Mesenchymal stem cell (in vitro differentiated cells and primary cell): ENCODE data around the gene EXOC3.

Experiments
- DNase-seq: peaks from one replicate; pipeline ENCODE4 v3.0.0-alpha.2; 2013
- H2AFZ ChIP-seq: one replicate; pipeline ENCODE4 v1.6.1; 2013; ENCODE audit warnings: low read depth, mild to moderate bottlenecking, control low read depth, inconsistent platforms, low read length, moderate library complexity
- H2AK5ac ChIP-seq: 2 replicates; pipeline ENCODE4 v1.6.1; 2013; ENCODE audit warnings: low read length, moderate library complexity, mild to moderate bottlenecking, inconsistent platforms; ENCODE audit not compliant: severe bottlenecking
- H2BK120ac ChIP-seq: one replicate; pipeline ENCODE4 v1.6.1; 2013; ENCODE audit warnings: low read depth, mild to moderate bottlenecking, inconsistent platforms, low read length, moderate library complexity
- H2BK12ac ChIP-seq, 2 experiments: one replicate each; pipeline ENCODE4 v1.6.1; 2013; ENCODE audit warnings: inconsistent platforms in 2 of 2, low read length in 2 of 2, mild to moderate bottlenecking in 2 of 2, moderate library complexity in 2 of 2, control low read depth in 1 of 2
- H2BK15ac ChIP-seq: one replicate; pipeline ENCODE4 v1.6.1; 2013; ENCODE audit warnings: mild to moderate bottlenecking, low read depth, inconsistent platforms; ENCODE audit not compliant: poor library complexity, severe bottlenecking
- H2BK5ac ChIP-seq: 2 replicates; pipeline ENCODE4 v1.6.1; 2013; ENCODE audit warnings: low read depth, mild to moderate bottlenecking, low read length, control low read depth, inconsistent platforms; ENCODE audit not compliant: poor library complexity, severe bottlenecking
- H3K14ac ChIP-seq, 2 experiments: one replicate each; pipeline ENCODE4 v1.6.1; 2013; ENCODE audit warnings: inconsistent platforms in 2 of 2, low read length in 2 of 2, control low read depth in 1 of 2, mild to moderate bottlenecking in 1 of 2, moderate library complexity in 1 of 2
- H3K18ac ChIP-seq, 2 experiments: one replicate each; pipeline ENCODE4 v1.6.1; 2013; ENCODE audit warnings: inconsistent platforms in 2 of 2, low read length in 2 of 2, control low read depth in 1 of 2, low read depth in 1 of 2, mild to moderate bottlenecking in 1 of 2
- H3K23ac ChIP-seq, 2 experiments: one replicate each; pipeline ENCODE4 v1.6.1; 2013; ENCODE audit warnings: inconsistent platforms in 2 of 2, low read length in 2 of 2, mild to moderate bottlenecking in 2 of 2, moderate library complexity in 2 of 2, control low read depth in 1 of 2
- H3K27ac ChIP-seq: 2 replicates; pipeline ENCODE4 v1.5.1; 2013; ENCODE audit warnings: mild to moderate bottlenecking, moderate library complexity, low read length, control low read depth, inconsistent platforms; ENCODE audit not compliant: poor library complexity, severe bottlenecking
- H3K27me3 ChIP-seq, 2 experiments: 2 replicates each; pipeline versions ENCODE4 v1.6.1 to v1.7.0; 2013; ENCODE audit warnings: low read length in 2 of 2, mild to moderate bottlenecking in 2 of 2, moderate library complexity in 2 of 2, control low read depth in 1 of 2, inconsistent platforms in 1 of 2; ENCODE audit not compliant: control insufficient read depth in 1 of 2, insufficient read depth in 1 of 2
- H3K36me3 ChIP-seq, 2 experiments: 2 replicates each; pipeline versions ENCODE4 v1.6.1 to v1.7.0; 2013; ENCODE audit warnings: low read length in 2 of 2, control low read depth in 1 of 2, inconsistent platforms in 1 of 2, low read depth in 1 of 2, mild to moderate bottlenecking in 1 of 2; ENCODE audit not compliant: insufficient read depth in 2 of 2, control insufficient read depth in 1 of 2
- H3K4ac ChIP-seq, 2 experiments: one replicate each; pipeline ENCODE4 v1.6.1; 2013; ENCODE audit warnings: inconsistent platforms in 2 of 2, low read length in 2 of 2, mild to moderate bottlenecking in 2 of 2, moderate library complexity in 2 of 2, control low read depth in 1 of 2, low read depth in 1 of 2
- H3K4me1 ChIP-seq: 2 replicates; pipeline ENCODE4 v1.6.1; 2013; ENCODE audit warnings: low read depth, low read length, control low read depth; ENCODE audit not compliant: control insufficient read depth, insufficient read depth
- H3K4me2 ChIP-seq: 2 replicates; pipeline ENCODE4 v1.6.1; 2013; ENCODE audit warnings: low read length, mild to moderate bottlenecking, inconsistent platforms; ENCODE audit not compliant: poor library complexity, severe bottlenecking
- H3K4me3 ChIP-seq, 2 experiments: 2 replicates each; pipeline versions ENCODE4 v1.5.1 to v1.7.0; 2013; ENCODE audit warnings: low read length in 2 of 2, mild to moderate bottlenecking in 2 of 2, control low read depth in 1 of 2, low read depth in 1 of 2; ENCODE audit not compliant: insufficient read depth in 1 of 2
- H3K79me1 ChIP-seq: replicated peaks from 2 replicates; pipeline ENCODE4 v1.6.1; 2013; ENCODE audit warnings: mild to moderate bottlenecking, control low read depth, low read length, inconsistent platforms; ENCODE audit not compliant: poor library complexity, severe bottlenecking
- H3K9ac ChIP-seq: 2 replicates; pipeline ENCODE4 v1.7.0; 2013; ENCODE audit warnings: mild to moderate bottlenecking, low read length, moderate library complexity
- H3K9me3 ChIP-seq: 2 replicates; pipeline ENCODE4 v1.7.0; 2013; ENCODE audit warnings: mild to moderate bottlenecking, low read length; ENCODE audit not compliant: control insufficient read depth
- H4K8ac ChIP-seq: one replicate; pipeline ENCODE4 v1.6.1; 2013; ENCODE audit warnings: inconsistent platforms, mild to moderate bottlenecking, low read length, moderate library complexity
- H4K91ac ChIP-seq: one replicate; pipeline ENCODE4 v1.6.1; 2013; ENCODE audit warnings: mild to moderate bottlenecking, low read length, inconsistent platforms
- WGBS: methylation state at CpG from one replicate; pipeline ENCODE4 v1.1.7; 2013; ENCODE audit warnings: mixed read lengths; 5-methylcytosine and 5-hydroxymethylcytosine counted together

The EXOC3 gene

DNA sequence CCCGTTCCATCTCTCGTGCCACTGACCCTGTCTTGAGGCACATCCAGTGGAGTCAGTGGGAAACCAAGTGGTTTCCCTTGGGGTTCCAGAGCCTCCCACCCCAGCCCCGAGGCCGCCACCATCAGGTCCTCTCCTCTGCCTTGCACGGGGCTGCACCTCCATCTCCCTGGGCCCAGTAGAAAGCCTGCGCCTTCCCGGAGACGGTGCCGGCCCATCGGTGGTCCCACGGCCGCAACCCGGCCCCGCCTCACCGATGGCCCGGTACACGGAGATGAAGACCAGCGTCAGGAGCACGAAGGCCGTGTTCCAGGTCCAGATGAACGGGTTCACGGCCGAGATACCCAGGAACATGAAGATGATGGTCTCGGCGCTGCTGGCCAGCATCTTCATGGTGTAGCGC is 40.0 kb downstream of the EXOC3 start:
- Histone ChIP-seq H2BK5ac (no peak overlapping the region), H3K4me2 (no peak overlapping the region), H2BK15ac (no peak overlapping the region), H4K8ac (no peak overlapping the region), H3K4me3 (no peak overlapping the region), H3K9ac (no peak overlapping the region), H3K4me1 (no peaks in the 10 kb centered on the region), H3K9me3 (no peaks in the 10 kb centered on the region), H2AFZ (no peak overlapping the region), H3K14ac (no peak overlapping the region), H3K27ac (no peak overlapping the region), H2BK12ac (no peak overlapping the region), H4K91ac (no peak overlapping the region), H3K36me3 (no peaks in the 10 kb centered on the region), H3K4ac (no peak overlapping the region), H2AK5ac (no peak overlapping the region), H2BK120ac (no peak overlapping the region), H3K79me1 (no peaks in the 10 kb centered on the region), H3K18ac (no peak overlapping the region), H3K23ac (no peak overlapping the region), H3K27me3 (peaks cover 8 to 50% of the 10 kb centered on the region in 2 experiments)
- no peak for DNase-seq
- WGBS, result 97% methylated on average over 26 of the region's 26 CpGs

DNA sequence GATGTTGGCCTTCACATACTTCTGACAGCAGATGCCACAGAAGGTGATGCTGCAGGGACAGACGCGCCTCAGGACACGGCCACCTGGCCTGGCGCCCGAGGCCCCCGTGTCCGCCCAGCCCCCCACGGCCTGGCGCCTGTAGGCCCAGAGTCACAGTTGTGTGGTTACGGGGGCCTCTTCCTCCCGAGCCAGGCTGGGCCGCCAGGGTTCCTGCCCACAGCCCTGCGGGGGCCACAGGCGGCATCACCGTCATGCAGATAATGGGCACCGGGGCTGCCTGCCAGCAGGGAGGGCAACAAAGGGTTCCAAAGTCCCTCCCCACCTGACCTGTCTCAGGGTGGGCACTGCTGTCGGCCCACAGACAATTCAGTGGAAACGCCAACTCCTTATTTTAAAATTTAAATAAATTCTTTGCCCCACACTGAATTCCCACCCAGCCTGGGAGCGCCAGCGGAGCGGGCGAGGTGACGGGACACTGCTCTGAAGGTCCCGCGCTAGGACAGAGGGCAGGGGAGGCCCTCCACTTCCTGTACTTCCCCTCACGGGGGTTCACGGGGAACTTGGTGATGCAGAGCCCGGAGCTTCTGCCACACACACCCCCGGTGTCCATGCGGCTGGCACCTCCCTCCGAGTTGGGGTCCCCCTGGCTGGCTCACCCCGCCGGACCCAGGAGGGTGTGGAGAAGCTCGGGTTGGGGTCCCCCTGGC is 40.6 kb downstream of the EXOC3 start:
- Histone ChIP-seq H3K4ac (no peak overlapping the region), H2BK120ac (no peak overlapping the region), H3K9me3 (no peaks in the 10 kb centered on the region), H3K36me3 (no peaks in the 10 kb centered on the region), H3K4me2 (no peak overlapping the region), H3K18ac (no peak overlapping the region), H2AK5ac (no peak overlapping the region), H3K9ac (no peak overlapping the region), H3K27me3 (peaks cover 8 to 44% of the 10 kb centered on the region in 2 experiments), H2BK15ac (no peak overlapping the region), H3K23ac (no peak overlapping the region), H2AFZ (no peak overlapping the region), H2BK12ac (no peak overlapping the region), H2BK5ac (no peak overlapping the region), H3K79me1 (no peaks in the 10 kb centered on the region), H3K4me1 (no peaks in the 10 kb centered on the region), H4K8ac (no peak overlapping the region), H3K14ac (no peak overlapping the region), H4K91ac (no peak overlapping the region), H3K27ac (no peak overlapping the region), H3K4me3 (no peak overlapping the region)
- no peak for DNase-seq
- WGBS, result 94% methylated on average over 34 of the region's 34 CpGs

DNA sequence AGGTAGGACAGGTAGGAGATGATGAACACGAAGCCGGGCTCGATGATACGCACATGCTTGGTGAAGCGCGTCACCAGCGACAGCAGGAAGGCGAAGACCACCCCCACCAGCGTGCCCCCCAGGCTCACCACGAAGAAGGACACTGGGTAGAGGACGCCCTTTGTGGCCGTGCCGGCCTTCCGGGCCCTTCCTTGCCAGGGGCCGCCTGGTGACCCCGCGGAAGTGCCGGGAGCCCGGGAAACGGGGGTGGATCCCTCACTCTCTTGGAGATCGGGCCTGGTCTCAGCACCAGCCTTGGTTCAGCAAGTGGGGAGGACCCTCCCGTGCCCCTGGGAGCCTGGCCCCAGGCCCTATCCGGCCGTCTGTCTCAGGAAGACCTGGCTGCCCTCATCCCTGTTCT is 41.6 kb downstream of the EXOC3 start:
- Histone ChIP-seq H3K14ac (no peak overlapping the region), H3K4me2 (no peak overlapping the region), H2AFZ (no peak overlapping the region), H4K8ac (no peak overlapping the region), H3K4ac (no peak overlapping the region), H2AK5ac (no peak overlapping the region), H3K79me1 (no peaks in the 10 kb centered on the region), H4K91ac (no peak overlapping the region), H3K9me3 (no peaks in the 10 kb centered on the region), H3K27me3 (peaks cover 8 to 41% of the 10 kb centered on the region in 2 experiments), H2BK12ac (no peak overlapping the region), H3K27ac (no peak overlapping the region), H3K36me3 (no peaks in the 10 kb centered on the region), H2BK5ac (no peak overlapping the region), H3K23ac (no peak overlapping the region), H3K4me1 (no peaks in the 10 kb centered on the region), H2BK120ac (no peak overlapping the region), H3K9ac (no peak overlapping the region), H2BK15ac (no peak overlapping the region), H3K4me3 (no peak overlapping the region), H3K18ac (no peak overlapping the region)
- no peak for DNase-seq
- 93% methylated on average over 24 of the region's 24 CpGs for WGBS

DNA sequence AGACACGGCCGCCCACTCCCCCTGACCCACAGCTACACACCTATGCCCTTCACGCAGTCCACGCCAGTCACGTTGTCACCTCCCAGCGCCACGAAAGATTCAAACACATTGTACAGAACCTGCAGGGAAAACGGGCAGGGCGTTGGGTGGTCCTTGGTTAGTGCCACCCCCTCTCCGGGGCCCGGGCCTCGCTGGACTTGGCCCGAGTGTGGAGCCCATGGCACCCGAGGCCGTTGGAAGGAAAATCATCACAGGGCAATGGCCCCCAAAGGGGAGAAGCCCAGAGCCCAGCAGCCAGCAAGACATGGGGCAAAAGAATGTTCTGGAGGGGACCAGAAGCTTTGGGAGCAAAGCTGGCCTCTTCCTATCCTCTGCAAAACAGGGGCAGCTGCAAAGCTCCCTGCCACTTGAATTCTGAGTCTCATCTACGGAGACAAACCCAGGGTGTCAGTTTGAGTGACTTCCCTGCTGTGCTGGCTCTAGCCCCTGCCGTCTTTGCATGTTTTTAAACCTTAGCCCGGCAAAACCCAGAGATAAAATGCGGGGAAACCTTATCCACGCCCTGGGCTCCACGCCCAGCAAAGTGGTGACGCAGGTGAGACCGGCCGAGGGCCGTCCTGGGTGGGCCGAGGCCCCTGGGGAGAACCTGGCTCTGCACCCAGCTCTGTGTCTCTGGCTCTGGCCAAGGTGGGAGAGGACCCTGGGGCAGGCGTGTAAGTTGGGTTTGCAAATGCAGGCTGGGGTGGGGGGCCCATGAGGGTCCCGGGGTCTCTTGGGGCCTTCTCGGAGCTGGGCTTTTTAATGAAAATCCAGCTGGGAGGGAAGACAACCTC is 42.4 kb downstream of the EXOC3 start:
- WGBS, result 78% methylated on average over 29 of the region's 29 CpGs
- Histone ChIP-seq H3K27me3 (peaks cover 8 to 41% of the 10 kb centered on the region in 2 experiments), H2AFZ (no peak overlapping the region), H4K91ac (no peak overlapping the region), H3K4ac (no peak overlapping the region), H3K27ac (no peak overlapping the region), H3K4me1 (no peaks in the 10 kb centered on the region), H4K8ac (no peak overlapping the region), H3K14ac (no peak overlapping the region), H3K9me3 (no peaks in the 10 kb centered on the region), H3K4me2 (no peak overlapping the region), H2AK5ac (no peak overlapping the region), H3K79me1 (no peaks in the 10 kb centered on the region), H2BK15ac (no peak overlapping the region), H2BK5ac (no peak overlapping the region), H2BK120ac (no peak overlapping the region), H3K36me3 (no peaks in the 10 kb centered on the region), H3K18ac (no peak overlapping the region), H3K23ac (no peak overlapping the region), H2BK12ac (no peak overlapping the region), H3K4me3 (no peak overlapping the region), H3K9ac (no peak overlapping the region)
- DNase-seq, result no peak
